Right kidney (tissue), 9 donors: ENCODE measurements around the gene BHMT2.
A peak's percentile ranks its signal among the peaks of the same experiment; 100 is the strongest.

Experiments used
- DNase-seq: peaks from one replicate; pipeline ENCODE4 v3.0.0-alpha.2; 2016
- long read RNA-seq, 8 donors: transcript quantifications; one replicate each; lab custom pipeline, GENCODE V29; 2026

The BHMT2 gene, protein sequence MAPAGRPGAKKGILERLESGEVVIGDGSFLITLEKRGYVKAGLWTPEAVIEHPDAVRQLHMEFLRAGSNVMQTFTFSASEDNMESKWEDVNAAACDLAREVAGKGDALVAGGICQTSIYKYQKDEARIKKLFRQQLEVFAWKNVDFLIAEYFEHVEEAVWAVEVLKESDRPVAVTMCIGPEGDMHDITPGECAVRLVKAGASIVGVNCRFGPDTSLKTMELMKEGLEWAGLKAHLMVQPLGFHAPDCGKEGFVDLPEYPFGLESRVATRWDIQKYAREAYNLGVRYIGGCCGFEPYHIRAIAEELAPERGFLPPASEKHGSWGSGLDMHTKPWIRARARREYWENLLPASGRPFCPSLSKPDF
- long read RNA-seq, donor 1, transcript BHMT2-201 (8 exons, 2,050 nt), result major isoform, 10 of 21 reads
- long read RNA-seq, donor 1, partial matches to known transcripts, result 5 of 21 reads
- long read RNA-seq, donor 1, other reads (novel, unspliced or antisense), result 0 of 21 reads
- long read RNA-seq, donor 2, transcript BHMT2-201 (8 exons, 2,050 nt), result major isoform, 8 of 10 reads
- long read RNA-seq, donor 2, partial matches to known transcripts, result 0 of 10 reads
- long read RNA-seq, donor 2, other reads (novel, unspliced or antisense), result 0 of 10 reads
- long read RNA-seq, donor 3, transcript BHMT2-201 (8 exons, 2,050 nt), result major isoform, 6 of 12 reads
- long read RNA-seq, donor 3, partial matches to known transcripts, result 6 of 12 reads
- long read RNA-seq, donor 3, other reads (novel, unspliced or antisense), result 0 of 12 reads
- long read RNA-seq, donor 4, transcript BHMT2-201 (8 exons, 2,050 nt), result major isoform, 6 of 14 reads
- long read RNA-seq, donor 4, partial matches to known transcripts, result 5 of 14 reads
- long read RNA-seq, donor 4, other reads (novel, unspliced or antisense), result 0 of 14 reads
- long read RNA-seq, donor 5, transcript BHMT2-201 (8 exons, 2,050 nt), result major isoform, 10 of 18 reads
- long read RNA-seq, donor 5, partial matches to known transcripts, result 6 of 18 reads
- long read RNA-seq, donor 5, other reads (novel, unspliced or antisense), result 0 of 18 reads
- long read RNA-seq, donor 6, transcript BHMT2-201 (8 exons, 2,050 nt), result major isoform, 9 of 19 reads
- long read RNA-seq, donor 6, partial matches to known transcripts, result 8 of 19 reads
- long read RNA-seq, donor 6, other reads (novel, unspliced or antisense), result 0 of 19 reads
- long read RNA-seq, donor 7, transcript BHMT2-201 (8 exons, 2,050 nt), result major isoform, 13 of 14 reads
- long read RNA-seq, donor 7, partial matches to known transcripts, result 0 of 14 reads
- long read RNA-seq, donor 7, other reads (novel, unspliced or antisense), result 0 of 14 reads
- long read RNA-seq, donor 8, partial matches to known transcripts, result 7 of 11 reads
- long read RNA-seq, donor 8, other reads (novel, unspliced or antisense), result 0 of 11 reads

- peak; percentile 44 for DNase-seq
These were observed at the start of gene BHMT2, which contains the start of gene DMGDH for GRCh38 chr5:79069488-79070349. BHMT2 (plus strand) TSS chr5:79069767; CDS start chr5:79069783, 16 bp downstream. DMGDH (minus strand) TSS chr5:79069674; CDS start chr5:79069620, 54 bp downstream.

DNA sequence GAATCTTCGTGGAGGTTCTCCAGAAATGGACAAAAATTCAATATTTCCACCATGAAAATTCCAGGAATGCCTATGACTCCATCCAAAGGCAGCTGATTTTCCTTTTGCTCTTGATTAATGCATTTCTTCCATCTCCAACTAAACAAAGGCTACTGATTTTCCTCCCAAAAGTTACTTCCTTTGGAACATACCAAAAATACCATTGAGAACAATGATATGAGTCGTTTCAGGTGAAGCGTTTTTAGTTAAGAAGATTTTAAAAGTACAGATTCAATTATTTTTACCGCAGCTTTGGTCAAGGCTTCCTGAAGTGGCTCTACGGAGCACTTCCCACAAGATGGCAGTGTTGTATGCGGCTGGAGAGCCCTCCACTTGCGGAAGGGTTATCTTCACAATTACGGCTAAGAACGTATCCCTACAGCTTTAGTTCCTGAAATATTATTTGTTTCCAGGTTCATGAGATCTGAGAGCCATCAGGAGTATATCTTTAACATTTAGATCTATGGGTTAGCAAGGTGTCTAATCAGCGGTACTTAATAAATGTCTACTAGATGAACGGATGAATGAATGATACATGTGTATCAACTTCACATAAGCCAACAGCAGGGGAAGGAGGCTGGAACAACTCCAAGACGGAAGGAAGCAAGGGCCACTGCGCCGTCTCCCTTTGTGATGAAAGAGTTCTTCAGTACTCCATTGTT lies 48.6 kb upstream of the BHMT2 start:
- DNase-seq, result peak; percentile 37

DNA sequence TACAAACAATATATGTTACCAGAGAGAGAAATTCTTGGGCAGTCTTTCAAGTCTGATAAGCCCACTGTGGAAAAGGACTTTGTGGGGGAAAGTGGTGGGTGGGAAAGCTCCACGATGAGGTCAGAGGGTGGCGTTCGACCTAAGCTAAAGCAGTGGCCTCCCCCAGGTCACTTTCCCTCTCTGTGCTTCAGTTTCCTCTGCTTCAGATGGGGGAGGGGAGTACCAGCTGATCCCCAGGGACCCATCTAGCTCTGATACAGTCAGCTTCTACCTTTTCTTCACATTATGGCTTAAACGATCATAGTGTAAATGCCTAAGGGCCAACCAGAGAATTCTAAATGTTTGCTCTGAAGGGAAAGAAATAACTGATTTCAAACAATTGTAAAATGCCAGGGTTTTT lies 47.8 kb upstream of the BHMT2 start:
- no peak for DNase-seq

DNA sequence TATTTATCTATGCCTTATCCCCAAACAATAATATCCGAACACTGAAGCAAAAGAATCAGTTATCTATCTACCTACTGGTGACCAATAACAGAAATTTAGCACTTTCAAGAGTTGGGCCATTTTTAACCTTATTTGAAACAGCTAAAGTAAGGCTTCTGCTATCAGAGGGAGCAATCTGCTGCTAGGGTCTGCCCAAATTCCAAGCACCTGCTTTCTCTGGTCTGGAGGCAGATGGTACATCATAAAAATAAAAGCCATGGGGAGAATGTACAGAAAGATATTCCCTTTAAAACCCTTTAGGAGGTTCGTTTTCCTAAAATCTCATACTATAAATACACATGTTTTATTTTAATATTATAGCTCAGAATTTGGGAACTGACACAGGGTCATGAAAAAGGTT lies 46.8 kb upstream of the BHMT2 start:
- DNase-seq, result no peak

DNA sequence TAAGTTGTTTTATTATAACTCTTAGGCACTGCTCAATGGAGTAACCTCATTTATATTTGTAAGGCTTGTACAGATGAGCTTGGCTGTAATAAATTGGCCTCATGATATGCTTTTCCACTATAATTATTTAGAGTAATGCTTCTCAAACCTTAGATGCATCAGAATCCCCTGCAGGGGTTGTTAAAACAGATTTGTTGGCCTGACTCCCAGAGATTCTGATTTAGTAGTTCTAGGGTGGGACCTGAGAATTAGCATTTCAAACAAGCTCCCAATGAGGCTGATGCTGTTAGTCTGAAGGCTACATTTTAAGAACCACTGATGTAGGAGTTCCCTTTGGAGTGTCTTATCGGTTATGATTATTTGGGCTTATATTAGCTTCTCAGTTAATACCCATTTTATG lies 46.2 kb upstream of the BHMT2 start:
- DNase-seq, result no peak

GRCh38 chr5:79023947-79024346 lies 45.6 kb upstream of the BHMT2 start:
- DNase-seq, result no peak

DNA sequence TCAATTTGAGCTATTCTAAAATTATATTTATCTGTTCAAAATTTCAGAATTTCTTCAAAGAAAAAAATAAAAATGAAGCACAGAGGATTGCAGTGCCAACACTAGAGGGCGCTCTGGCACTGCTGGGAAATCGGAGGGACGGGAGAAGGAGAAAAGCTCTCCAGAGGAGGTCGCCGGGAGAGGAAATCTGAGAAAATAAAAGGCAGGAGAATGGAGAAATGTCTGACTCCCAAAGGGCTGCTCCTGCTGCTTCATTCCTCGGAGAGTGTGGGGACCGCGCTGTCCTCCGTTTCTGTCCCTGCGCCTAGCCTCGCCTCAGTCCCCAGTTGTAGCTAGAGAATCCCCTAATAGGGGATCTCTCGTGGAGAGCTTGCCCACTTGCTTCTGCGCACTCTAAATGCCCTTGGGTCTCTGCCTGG lies 44.5 kb upstream of the BHMT2 start:
- peak; percentile 70 for DNase-seq

DNA sequence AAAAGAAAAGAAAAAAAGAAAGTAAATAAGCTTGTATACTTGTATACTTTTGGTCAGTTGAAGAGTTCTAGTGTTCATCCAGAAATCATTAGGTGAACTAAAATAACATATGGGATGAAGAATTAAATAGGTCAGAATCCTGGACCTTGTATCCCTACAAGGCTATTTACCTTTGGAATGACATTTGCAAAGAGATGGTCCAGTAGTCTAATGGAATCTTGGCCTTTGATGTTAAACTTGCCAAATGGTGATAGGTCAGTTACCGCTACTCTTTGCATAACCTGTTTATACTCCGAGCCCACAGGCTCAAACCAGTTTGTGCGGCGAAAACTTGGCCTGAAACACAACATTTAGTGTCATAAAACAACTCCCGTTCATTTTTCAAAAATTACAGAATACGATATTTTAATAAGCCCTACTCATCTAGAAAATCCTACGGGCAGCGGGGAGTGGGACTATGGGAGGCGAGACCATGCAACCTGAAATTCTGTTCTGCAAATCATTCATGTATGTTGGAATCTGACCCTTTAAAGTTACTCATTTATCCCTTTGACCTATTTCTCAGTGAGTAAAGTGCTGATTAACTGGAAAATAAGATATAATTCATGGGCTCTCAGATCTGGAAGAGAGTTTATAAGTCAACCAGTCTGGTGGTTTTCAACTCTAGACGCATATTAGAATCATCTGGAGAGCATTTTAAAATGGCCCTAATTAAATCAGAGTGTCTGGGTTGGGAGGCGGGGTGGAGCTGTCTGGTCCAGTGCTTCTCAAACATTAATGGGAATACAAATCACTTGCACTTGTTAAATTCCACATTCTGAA lies 38.7 kb upstream of the BHMT2 start:
- peak; percentile 49 for DNase-seq

- peak; percentile 44 for DNase-seq
These were observed 38.1 kb upstream of the BHMT2 start for GRCh38 chr5:79031485-79031867.

DNA sequence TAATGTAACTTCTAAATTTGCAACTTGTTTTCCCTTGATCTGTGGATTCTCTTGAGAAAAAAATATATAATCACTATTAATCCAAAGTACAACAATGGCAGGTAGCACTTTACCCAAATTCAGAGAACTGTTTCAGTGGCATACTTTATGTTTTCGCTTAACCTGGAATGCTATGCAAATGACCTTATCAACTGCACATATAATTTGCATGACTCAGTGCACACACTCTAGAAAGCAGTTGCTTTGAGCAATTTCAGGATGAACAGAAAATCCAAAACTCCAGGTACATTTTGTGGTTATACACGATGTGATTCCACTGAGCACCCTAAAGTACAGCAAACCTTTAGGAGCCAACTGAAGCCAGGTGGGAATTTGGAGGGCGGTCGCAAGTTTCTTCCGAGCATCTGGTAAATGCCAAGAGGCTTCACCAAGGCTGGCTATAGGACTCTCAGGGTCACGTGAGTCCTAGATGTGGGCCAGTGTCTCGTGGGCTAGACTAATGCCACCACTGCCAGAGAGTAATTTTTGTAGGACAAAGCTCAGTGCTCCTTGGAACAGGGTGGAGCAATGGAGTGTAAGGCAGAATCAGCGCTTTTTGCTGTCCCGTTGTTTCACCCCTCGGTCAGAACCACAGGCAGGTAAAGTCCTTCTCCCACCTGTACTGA lies 37.4 kb upstream of the BHMT2 start:
- DNase-seq, result no peak

GRCh38 chr5:79032782-79033181 lies 36.8 kb upstream of the BHMT2 start:
- DNase-seq, result no peak

- DNase-seq, result no peak
These were observed 34.3 kb upstream of the BHMT2 start for GRCh38 chr5:79035237-79035636.

- no peak for DNase-seq
These were observed 32.8 kb upstream of the BHMT2 start for GRCh38 chr5:79036769-79037168.

- no peak for DNase-seq
These were observed 27.4 kb upstream of the BHMT2 start for GRCh38 chr5:79042188-79042587.

DNA sequence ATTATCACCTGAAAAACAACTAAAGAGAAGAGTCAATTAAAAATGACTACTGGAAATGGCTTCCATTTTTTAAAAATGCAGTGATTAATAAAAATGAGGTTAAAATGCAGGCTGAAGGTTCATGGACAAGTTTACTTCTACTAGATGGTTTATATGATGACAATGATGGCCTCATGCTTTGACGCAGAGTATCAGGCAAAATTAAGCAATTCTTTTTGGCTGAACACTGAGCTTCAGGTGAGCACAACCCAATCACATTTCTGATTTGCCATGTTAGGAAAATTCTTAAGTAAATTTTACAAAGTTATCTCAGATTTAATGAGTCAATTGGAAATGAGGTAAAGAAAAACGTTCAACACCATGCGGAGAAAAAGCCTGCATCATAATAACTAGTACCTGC lies 22.4 kb upstream of the BHMT2 start:
- DNase-seq, result no peak

- no peak for DNase-seq
These were observed 21.1 kb upstream of the BHMT2 start for GRCh38 chr5:79048437-79048836.

- DNase-seq, result no peak
These were observed 19.1 kb upstream of the BHMT2 start for GRCh38 chr5:79050498-79050897.

DNA sequence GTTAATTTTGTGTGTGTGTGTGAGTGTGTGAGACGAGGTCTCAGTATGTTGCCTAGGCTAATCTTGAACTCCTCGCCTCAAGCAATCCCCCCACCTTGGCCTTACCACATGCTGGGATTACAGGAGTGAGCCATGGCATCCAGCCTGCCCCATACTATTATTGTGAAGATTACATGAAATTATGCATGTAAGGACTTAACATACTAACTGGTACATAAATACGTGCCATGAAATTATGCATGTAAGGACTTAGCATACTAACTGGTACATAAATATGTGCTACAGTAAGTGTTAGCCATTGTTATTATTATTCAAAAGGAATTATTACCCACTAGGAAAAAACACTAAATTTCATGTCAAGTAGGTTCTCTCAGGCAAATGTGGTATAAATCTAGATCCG lies 16.2 kb upstream of the BHMT2 start:
- DNase-seq, result no peak

DNA sequence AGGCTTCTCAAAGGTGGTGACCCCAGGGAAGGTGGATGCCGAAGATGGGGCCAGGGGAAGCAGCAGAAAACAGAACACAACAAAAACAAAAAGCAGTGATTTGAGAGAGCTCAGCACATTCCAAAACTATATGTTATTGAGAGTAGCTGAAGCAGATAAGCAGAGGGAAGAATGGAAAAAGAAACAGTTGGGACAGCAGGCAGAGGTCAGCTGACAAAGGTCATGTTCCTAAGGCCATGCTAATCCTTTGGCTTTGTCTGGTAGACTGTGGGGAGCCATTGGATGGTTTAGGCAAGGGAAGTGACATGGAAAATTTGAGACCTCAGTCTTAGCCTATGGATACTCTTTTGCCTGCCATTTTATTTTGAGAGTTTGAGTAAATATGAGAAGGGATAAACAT lies 14.6 kb upstream of the BHMT2 start:
- DNase-seq, result no peak
